GM19372 (cell line): Measurements from ENCODE around the gene TRANK1.
"Not testable (repeated sequence)": the region's sequence is repeated elsewhere in the genome, so short reads cannot be mapped to it uniquely, and the experiment has no call there.

Experiments
- ATAC-seq: cut with Tn5 transposase; IDR thresholded peaks from one replicate; pipeline ENCODE4 v1.9.1; 2021; ENCODE audit warnings: mild to moderate bottlenecking, low read depth, moderate library complexity; ENCODE audit not compliant: unreplicated experiment

The TRANK1 gene

DNA sequence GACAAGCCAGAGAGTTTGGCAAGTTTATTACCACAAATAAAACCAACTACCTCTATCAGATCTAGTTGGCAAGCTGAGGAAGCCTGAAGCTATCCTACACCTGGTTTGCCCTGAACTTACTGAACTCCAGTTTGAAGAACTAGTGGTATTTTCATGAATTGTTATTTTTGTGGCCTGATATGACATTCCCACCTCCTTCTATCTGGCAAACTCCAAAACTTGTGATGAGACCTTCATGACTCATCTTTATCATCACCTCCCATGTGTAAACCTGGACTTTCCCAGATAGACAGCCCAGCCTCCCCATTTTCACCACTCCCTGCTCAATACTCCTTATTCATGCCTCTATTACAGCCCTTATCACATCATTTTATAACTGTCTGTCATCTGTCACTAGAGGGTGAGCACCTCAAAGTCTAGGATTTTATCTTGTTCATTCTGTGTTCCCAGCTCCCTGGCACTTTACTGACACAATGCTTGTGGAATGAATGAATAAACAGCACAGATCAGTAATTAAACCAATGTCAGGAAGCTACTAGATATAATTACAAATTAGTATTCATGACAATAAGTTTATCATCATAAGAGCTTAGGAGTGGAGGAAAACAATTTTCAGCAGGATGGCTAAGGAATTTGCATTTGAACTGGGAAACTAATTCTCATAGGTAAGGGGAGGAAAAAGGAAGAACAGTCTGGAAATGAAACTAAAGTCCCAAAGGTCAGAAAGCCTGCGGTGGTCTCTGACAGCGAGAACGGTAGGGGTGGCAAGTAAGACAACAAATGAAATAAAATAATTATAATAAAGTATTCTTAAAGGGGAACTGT, 13.2 kb upstream of the TRANK1 start:
- ATAC-seq: no peak

DNA sequence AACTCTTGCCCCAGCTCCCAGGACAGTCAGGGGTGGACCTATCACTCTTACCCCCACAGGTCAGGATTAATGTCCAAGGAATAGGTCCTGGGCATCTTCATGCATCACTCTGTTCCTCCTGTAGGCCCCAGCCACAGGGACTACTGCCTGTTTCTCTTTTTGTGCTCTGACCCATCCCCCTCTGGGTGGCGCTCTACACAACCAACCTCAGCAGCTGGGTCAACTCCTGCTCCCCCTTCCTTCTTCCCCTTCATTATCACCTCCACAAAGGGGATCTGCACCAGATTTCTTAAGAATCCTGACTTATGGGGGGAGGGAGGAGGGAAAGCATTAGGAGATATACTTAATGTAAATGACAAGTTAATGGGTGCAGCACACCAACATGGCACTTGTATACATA, 12.2 kb upstream of the TRANK1 start:
- ATAC-seq: no peak

DNA sequence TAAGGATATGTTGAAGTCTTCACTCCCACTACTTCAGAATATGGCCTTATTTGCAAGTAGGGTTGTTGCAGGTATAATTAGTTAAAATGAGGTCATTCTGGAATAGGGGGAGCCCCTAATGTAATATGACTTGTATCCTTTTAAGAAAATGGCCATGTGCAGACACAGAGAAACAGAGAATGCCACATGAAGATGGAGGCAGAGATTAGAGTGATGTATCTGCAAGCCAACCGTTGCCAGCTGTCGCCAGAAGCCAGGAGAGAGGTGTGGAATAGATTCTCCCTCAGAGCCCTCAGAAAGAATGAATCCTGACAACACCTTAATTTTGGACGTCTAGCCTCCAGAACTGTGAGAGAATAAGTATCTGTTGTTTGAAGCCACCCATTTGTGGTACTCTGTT, 11.3 kb upstream of the TRANK1 start:
- no peak for ATAC-seq

DNA sequence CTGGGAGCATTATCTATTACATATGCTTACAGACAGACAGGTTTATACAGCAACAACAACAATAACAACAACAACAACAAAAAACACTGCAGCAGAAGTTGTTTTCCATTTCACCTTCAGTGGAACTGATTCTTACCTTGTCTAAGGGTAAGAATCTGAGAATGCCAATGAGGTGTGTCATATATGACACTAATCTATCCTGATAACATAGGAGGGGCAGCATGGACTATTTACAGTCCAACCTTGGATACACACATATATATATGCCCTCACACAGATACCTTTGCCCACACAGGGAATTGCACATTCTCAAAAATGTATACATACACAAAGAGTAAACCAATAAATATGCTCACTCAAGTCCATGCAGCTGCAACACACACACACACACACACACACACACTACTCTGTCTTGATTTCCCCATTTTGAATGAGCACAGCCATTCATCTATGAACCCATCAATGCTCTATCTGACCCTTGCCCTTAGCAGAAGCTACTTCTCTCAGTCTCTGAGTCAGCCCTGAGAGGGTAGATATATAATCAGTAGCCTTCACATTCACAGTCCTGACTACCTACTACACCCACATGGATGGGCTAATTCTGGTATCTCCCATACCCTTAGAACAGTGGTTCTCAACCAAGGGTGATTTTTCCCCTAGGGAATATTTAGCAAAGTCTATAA, 9.7 kb upstream of the TRANK1 start:
- no peak for ATAC-seq

- not testable (repeated sequence) for ATAC-seq
These were observed 3.0 kb upstream of the TRANK1 start for GRCh38 chr3:36947814-36948213.

DNA sequence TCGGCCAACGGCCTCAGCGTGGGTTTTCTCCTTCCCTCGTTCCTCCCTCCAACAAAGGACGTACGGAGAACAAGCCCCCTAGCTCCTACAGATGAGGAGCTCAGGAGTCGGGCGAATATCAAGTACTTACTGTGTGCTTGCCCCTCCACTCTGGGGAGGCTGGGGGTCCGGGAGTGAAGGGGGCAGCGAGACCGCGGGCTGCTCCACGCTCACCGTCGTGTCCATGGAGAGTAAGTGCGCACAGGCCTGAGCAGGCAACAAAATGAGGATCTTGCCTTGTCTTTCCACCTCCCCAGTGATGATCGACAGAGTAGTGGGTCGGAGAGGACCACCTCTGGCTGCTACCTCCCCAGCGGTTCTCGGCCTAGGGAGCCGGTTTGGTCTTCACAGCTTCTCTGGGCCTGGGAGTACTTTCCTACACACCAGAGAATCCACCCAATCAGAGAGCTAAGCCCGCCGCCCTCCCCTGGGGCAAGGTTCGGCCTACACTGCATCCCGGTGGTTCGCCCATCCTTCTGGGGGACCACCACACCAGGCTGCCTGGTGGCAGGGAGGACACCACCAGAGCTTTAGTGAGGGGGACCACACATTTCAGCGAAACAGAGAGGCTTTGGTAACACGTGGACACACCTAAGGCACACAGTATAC, 603 bp upstream of the TRANK1 start:
- ATAC-seq: no peak

DNA sequence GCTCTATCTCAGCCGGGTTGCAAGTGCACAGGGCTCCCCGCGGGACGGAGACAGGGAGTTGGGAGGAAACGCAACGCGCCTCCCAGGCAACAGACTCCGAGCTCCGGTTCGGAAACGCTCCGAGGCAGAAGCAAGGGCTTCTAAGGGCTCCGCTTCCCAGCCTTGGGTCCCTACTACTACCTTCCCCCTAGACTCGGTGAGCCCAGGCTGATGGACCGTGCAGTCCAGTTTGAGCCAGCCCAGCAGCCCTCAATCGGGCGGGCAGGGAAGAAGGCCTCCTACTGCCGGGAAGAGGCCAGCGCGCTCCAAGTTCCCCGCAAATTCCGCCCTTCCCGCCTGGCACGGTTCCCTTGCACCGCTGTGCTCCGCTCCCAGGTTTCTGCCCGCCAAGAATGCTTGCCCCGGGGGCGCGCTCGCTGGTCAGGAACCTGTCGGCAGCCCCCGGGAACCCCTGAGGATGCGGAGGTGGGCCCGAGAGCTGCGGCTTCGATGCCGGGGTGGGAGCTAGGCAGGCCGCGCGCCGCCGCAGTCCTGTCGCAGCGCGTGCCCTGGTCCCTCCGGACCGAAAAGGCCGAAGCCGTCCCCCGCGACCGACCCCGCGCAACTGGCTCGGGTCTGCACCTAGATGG, 728 bp downstream of the TRANK1 start:
- peak; percentile 55 for ATAC-seq

DNA sequence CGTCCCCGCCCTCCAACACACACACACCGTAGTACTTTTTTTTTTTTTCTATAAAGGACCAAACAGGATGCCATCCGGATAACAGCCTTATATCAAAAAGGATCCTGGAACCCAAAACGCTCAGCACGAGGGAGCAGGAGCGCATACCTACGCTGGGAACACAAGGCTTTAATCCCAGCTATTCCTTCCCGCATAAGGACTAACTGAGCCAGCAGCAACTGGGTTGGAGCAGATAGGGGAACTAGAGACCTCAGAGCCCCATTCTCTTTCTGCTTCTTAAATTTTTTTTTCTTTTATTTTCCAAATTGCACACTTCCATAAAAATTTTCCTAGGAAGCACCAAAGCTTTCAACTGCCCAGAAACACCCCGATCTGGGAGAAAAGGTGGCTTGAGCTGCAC, 1.3 kb downstream of the TRANK1 start:
- no peak for ATAC-seq

GRCh38 chr3:36942638-36943248, 2.1 kb downstream of the TRANK1 start:
- no peak for ATAC-seq

DNA sequence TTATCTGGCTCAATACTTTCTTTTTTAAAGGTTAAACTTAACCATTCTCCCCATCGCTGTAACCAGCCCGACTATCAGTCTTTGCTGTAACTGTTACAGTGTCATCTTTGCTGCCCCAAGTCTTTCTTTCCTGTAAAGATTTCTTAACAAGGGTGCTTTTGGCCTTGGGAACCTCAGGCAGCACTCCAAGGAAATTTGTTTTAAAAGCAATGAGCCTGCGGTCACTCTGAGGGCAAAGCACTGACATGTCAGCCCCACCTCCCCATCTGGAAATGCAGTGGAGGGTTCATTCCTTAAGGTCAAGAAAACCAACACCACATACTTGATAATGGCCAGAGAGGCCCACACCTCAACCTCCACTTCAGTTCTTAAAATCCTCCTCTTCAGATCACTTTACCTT, 3.2 kb downstream of the TRANK1 start:
- ATAC-seq: no peak

DNA sequence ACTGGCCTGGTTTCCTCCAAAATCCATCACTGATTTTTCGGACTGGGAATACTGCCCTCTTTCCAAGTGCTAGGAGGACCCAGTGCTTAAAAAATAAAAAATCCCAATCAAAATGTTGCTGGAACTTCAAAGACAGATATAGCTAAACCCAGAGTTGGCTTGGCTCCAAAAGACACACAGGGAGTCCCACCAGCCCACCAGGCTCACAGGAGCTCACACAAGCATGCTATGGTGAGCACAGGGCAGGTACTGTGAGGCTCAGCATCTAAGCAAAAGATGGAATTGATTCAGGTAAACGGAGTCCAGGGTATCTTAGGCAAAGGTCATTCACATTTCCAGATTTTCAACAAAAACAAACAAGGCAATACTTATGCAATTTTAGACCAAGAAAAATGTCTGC, 3.7 kb downstream of the TRANK1 start:
- ATAC-seq: no peak

GRCh38 chr3:36937492-36937891, 7.4 kb downstream of the TRANK1 start:
- ATAC-seq: no peak

GRCh38 chr3:36933540-36934296, 11.1 kb downstream of the TRANK1 start:
- no peak for ATAC-seq

- ATAC-seq: not testable (repeated sequence)
These were observed 13.4 kb downstream of the TRANK1 start for GRCh38 chr3:36931424-36931823.

- no peak for ATAC-seq
These were observed 16.6 kb downstream of the TRANK1 start for GRCh38 chr3:36928220-36928619.

GRCh38 chr3:36926292-36926897, 18.5 kb downstream of the TRANK1 start:
- ATAC-seq: no peak

DNA sequence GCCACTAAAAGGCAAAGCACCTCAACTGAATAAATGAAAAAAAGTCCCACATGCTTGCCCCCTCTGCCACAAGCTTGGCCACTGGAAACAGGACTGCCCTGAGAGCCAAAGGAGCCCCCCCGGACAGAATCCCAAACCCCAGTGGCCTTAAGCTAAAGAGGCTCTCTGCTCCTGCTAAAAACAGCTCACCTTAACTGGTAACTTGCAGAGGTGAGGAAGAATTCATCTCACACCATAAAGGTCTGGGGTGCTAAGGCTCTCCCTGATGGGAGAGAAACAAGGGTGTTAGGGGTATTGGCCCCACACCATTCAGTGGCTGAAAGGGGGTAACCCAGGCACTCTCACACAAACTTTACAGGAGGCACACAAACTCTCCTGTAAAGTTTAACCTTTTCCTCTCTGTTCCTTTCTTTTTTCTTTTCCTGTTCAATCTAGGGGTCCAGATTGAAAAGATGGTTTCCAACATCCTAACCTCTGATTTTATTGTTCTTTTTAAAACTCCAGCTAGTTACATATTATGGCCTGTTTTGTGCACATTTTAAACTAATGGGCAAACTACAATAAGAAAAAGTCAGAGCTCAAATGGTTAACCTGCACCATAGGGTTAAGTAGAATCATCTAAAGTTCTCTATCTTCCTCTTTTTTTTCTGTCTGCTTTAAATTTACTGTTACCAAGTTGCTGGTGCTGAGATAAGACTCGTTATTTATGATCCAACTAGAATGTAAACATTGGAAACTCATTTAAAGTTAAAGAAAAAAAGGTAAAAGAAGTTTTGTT, 19.9 kb downstream of the TRANK1 start:
- no peak for ATAC-seq

DNA sequence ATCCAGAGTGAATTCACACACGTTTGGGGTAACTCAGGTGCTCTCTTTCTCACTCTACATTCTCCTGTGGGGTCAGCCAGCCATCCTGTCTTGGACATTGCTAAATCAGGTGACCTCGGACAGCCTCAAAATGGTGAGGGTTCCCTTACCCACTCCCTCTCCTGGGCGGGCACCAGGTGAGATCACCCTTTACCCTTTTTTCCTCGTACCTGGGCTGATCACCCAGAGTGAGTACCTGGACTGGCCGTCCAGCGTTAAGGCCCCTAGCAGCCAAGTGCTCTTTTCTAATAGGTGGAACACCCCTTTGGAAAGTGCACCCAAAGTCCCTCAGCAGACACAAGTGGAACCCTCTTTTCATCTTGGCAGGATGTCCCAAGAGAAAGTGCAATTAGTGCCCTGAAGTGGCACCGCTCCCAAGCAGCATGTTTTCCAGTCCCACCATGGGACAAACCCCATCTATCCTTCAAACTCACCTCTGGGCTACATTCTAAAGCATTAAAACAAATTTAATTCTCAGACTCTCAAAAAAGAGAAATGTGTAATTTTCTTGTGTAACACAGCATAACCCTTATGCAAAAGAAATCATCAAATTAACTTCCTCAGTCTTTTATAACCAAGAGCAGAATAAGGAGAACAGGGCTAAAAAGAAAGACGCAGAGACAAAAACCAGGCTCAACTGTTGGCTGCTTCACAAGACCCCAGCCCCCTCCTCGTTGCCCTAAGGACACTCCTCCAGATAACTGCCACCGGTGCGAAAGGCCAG, 20.7 kb downstream of the TRANK1 start:
- ATAC-seq: no peak
